ENCODE results near the gene BICC1.

- TF ChIP-seq HNRNPUL1 (IDR thresholded peaks at IDR 0.05; ENCODE audit: low read depth, low read length) (no peak), ZNF12 (CRISPR knock-in tag; IDR thresholded peaks at IDR 0.05) (no peak), POLR2A (IDR thresholded peaks at IDR 0.05; ENCODE audit: insufficient read depth in 1 of 2, low read depth in 2 of 2, low read length in 2 of 2) (no peak), ZNF709 (CRISPR knock-in tag; IDR thresholded peaks at IDR 0.05) (no peak), SIN3A (IDR thresholded peaks at IDR 0.05; ENCODE audit: borderline replicate concordance, low read depth, low read length) (no peak), ARID3A (IDR thresholded peaks at IDR 0.05; ENCODE audit: low read depth, low read length) (no peak), RFX5 (IDR thresholded peaks at IDR 0.05; ENCODE audit: low read depth, low read length) (no peak)
- TF ChIP-seq, protein P1, sequence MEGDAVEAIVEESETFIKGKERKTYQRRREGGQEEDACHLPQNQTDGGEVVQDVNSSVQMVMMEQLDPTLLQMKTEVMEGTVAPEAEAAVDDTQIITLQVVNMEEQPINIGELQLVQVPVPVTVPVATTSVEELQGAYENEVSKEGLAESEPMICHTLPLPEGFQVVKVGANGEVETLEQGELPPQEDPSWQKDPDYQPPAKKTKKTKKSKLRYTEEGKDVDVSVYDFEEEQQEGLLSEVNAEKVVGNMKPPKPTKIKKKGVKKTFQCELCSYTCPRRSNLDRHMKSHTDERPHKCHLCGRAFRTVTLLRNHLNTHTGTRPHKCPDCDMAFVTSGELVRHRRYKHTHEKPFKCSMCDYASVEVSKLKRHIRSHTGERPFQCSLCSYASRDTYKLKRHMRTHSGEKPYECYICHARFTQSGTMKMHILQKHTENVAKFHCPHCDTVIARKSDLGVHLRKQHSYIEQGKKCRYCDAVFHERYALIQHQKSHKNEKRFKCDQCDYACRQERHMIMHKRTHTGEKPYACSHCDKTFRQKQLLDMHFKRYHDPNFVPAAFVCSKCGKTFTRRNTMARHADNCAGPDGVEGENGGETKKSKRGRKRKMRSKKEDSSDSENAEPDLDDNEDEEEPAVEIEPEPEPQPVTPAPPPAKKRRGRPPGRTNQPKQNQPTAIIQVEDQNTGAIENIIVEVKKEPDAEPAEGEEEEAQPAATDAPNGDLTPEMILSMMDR (CRISPR knock-in tag; IDR thresholded peaks at IDR 0.05) = no peak
Measured at GRCh38 chr10:58756130-58756719, 243.6 kb downstream of the BICC1 start.
